ENCODE measurements around the gene CABYR. TPM values are rescaled to one million over a fixed set of nuclear protein-coding genes. Genes with fewer than 3 reads are reported as not detected.

The CABYR gene
- total RNA-seq, 1 donor from 2014 or later = 8.0 TPM

GRCh38 chr18:24200494-24201290 lies 61.8 kb downstream of the CABYR start:
- Mint-ChIP-seq H3K4me1 (ENCODE audit: low read depth) (peaks cover 9% of the 10 kb centered on the region), H3K27me3 (no peaks in the 10 kb centered on the region), H3K9me3 (ENCODE audit: low read depth) (no peaks in the 10 kb centered on the region), H3K36me3 (ENCODE audit: insufficient read depth) (no peaks in the 10 kb centered on the region), H3K27ac (no peak overlapping the region), H3K4me3 (ENCODE audit: low read depth) (no peak overlapping the region)
- TF ChIP-seq, protein P1, sequence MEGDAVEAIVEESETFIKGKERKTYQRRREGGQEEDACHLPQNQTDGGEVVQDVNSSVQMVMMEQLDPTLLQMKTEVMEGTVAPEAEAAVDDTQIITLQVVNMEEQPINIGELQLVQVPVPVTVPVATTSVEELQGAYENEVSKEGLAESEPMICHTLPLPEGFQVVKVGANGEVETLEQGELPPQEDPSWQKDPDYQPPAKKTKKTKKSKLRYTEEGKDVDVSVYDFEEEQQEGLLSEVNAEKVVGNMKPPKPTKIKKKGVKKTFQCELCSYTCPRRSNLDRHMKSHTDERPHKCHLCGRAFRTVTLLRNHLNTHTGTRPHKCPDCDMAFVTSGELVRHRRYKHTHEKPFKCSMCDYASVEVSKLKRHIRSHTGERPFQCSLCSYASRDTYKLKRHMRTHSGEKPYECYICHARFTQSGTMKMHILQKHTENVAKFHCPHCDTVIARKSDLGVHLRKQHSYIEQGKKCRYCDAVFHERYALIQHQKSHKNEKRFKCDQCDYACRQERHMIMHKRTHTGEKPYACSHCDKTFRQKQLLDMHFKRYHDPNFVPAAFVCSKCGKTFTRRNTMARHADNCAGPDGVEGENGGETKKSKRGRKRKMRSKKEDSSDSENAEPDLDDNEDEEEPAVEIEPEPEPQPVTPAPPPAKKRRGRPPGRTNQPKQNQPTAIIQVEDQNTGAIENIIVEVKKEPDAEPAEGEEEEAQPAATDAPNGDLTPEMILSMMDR (IDR thresholded peaks at IDR 0.05; ENCODE audit: unreplicated experiment) = no peak
- DNase-seq (ENCODE audit: low spot score, unreplicated experiment) = no peak

DNA sequence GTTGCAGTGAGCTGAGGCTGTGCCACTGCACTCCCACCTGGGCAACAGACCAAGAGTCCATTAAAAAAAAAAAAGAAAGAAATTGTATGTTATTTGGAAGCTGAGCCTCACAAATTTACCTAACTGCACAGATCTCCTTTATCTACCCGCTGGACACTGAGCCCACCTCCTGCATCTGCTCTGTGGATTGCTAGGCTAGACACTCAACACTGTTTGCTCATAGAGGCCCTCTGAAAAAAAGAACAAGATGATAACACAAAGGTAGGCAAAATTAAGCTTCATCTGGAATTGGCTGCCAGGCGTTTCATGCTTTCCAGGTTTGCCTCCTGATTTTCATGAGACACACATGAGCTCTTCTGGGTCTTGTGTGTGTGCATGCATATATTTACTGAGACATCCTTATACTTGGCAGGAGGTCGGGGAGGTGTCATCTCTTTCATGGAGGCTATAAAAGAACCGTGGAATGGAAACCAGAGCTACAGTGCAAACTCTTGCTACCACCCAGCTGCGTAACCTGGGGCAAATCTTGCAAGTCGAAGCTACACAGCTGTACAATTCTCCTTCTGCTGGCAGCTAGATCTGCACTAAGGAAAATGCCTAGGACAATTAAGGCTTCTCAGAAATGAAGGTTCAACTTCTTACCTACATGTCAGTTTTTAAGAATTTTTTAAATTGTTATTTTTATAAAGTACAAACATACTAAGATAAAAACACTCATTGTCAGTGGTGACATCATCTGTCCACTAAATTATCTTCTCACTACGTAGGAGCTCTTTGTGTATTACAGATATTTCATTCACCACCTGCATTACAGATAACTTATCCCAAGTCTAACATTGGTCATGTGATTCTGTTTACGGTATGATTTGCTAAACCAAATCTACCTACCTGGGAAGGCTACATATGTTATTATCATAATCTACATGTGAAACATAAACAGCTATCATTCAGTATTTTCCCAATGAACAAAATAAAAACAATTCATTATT lies 63.1 kb downstream of the CABYR start:
- no peak for DNase-seq (ENCODE audit: low spot score, unreplicated experiment)
- TF ChIP-seq, protein P1 (IDR thresholded peaks at IDR 0.05; ENCODE audit: unreplicated experiment) = no peak
- Mint-ChIP-seq H3K27ac (no peak overlapping the region), H3K4me3 (ENCODE audit: low read depth) (no peak overlapping the region), H3K27me3 (no peaks in the 10 kb centered on the region), H3K4me1 (ENCODE audit: low read depth) (peaks cover 9% of the 10 kb centered on the region), H3K36me3 (ENCODE audit: insufficient read depth) (no peaks in the 10 kb centered on the region), H3K9me3 (ENCODE audit: low read depth) (no peaks in the 10 kb centered on the region)

GRCh38 chr18:24204904-24205303 lies 66.0 kb downstream of the CABYR start:
- TF ChIP-seq, protein P1 (IDR thresholded peaks at IDR 0.05; ENCODE audit: unreplicated experiment) = no peak

DNA sequence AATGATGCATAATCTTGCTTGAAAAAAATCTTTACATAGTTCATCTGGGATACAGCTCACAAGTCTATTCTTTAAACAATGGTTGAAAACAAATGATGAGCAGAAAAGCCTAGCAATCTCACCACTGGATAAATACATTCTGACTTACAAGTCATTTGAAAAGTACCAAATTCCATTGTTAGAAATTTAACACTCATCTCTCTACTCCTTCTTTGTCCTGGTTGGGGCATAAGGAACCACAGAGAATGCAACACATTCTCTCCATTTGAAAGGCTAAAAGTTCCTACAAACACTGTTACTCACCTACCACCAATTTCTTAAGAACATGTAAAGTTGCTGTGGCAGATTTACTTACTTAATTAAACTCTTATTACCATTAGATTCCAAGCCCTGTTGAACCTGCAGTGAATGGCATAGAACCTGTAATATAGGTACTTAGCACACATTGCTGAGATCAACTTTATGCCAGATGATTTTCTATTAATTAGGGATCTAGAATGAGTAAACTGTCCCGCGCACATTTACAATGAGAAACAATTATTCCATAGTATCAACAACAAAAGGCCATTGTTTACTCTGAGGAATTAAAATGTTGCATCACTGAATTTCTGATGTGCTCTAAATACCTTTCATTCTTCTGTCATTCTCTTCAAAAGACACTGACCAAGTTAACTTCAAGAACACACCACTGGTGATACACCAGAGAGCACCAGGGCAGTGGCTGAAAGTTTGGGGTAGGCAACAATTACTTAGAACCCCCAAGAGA lies 69.6 kb downstream of the CABYR start:
- H3K36me3 Mint-ChIP-seq (ENCODE audit: insufficient read depth) = peaks cover 3% of the 10 kb centered on the region
- peak overlapping the region; percentile 53 for H3K27ac Mint-ChIP-seq
- H3K4me1 Mint-ChIP-seq (ENCODE audit: low read depth) = no peaks in the 10 kb centered on the region
- H3K27me3 Mint-ChIP-seq = no peaks in the 10 kb centered on the region
- no peak overlapping the region for H3K4me3 Mint-ChIP-seq (ENCODE audit: low read depth)
- H3K9me3 Mint-ChIP-seq (ENCODE audit: low read depth) = peaks cover 5% of the 10 kb centered on the region
- DNase-seq (ENCODE audit: low spot score, unreplicated experiment) = no peak
- TF ChIP-seq, protein P1 (IDR thresholded peaks at IDR 0.05; ENCODE audit: unreplicated experiment) = no peak

More at GRCh38 chr18:24204904-24205303, 66.0 kb downstream of the CABYR start:
- peaks cover 5% of the 10 kb centered on the region for H3K9me3 Mint-ChIP-seq (ENCODE audit: low read depth)
- H3K4me1 Mint-ChIP-seq (ENCODE audit: low read depth) = peaks cover 7% of the 10 kb centered on the region
- DNase-seq (ENCODE audit: low spot score, unreplicated experiment) = no peak
- H3K27ac Mint-ChIP-seq = no peak overlapping the region
- peaks cover 3% of the 10 kb centered on the region for H3K36me3 Mint-ChIP-seq (ENCODE audit: insufficient read depth)
- H3K4me3 Mint-ChIP-seq (ENCODE audit: low read depth) = no peak overlapping the region
- no peaks in the 10 kb centered on the region for H3K27me3 Mint-ChIP-seq
